MM.1S (cell line): ENCODE results near the gene CHST11.

ENCODE experiments used
- DNase-seq: peaks from one replicate; pipeline ENCODE4 v3.0.0-alpha.2; 2015
- H2AFZ ChIP-seq: fragments of 300-600 bp; sonication (generic); 2 replicates; pipeline ENCODE4 v1.6.0; 2016; ENCODE audit warnings: antibody characterized with exemption, low read length
- H3F3A ChIP-seq: fragments of 300-600 bp; sonication (generic); 2 replicates; pipeline ENCODE4 v1.6.1; 2016; ENCODE audit warnings: mild to moderate bottlenecking, antibody characterized with exemption, low read length, moderate library complexity, mixed read lengths; ENCODE audit not compliant: insufficient read depth
- H3K27ac ChIP-seq: fragments of 300-600 bp; sonication (generic); 2 replicates; pipeline ENCODE4 v1.5.1; 2016; ENCODE audit warnings: mild to moderate bottlenecking, low read length
- H3K27me3 ChIP-seq: fragments of 300-600 bp; sonication (generic); replicated peaks from 2 replicates; pipeline ENCODE4 v1.6.0; 2016; ENCODE audit warnings: low read length; ENCODE audit not compliant: insufficient read depth
- H3K36me3 ChIP-seq: fragments of 300-600 bp; sonication (generic); replicated peaks from 2 replicates; pipeline ENCODE4 v1.6.1; 2016; ENCODE audit warnings: mild to moderate bottlenecking, low read length, mixed read lengths; ENCODE audit not compliant: insufficient read depth
- H3K4me1 ChIP-seq: fragments of 300-600 bp; sonication (generic); 2 replicates; pipeline ENCODE4 v1.6.1; 2016; ENCODE audit warnings: low read length, mixed read lengths
- H3K4me2 ChIP-seq: fragments of 300-600 bp; sonication (generic); 2 replicates; pipeline ENCODE4 v1.6.0; 2016; ENCODE audit warnings: low read depth, low read length
- H3K4me3 ChIP-seq: fragments of 300-600 bp; sonication (generic); 2 replicates; pipeline ENCODE4 v1.5.1; 2016; ENCODE audit warnings: low read length, mixed read lengths
- H3K79me2 ChIP-seq: fragments of 300-600 bp; sonication (generic); 2 replicates; pipeline ENCODE4 v1.6.1; 2016; ENCODE audit warnings: mixed run types, low read length, mixed read lengths
- H3K9ac ChIP-seq: fragments of 300-600 bp; sonication (generic); 2 replicates; pipeline ENCODE4 v1.6.1; 2016; ENCODE audit warnings: low read length, mixed read lengths
- H3K9me2 ChIP-seq: fragments of 300-600 bp; sonication (generic); replicated peaks from 2 replicates; pipeline ENCODE4 v1.6.1; 2016; ENCODE audit warnings: mild to moderate bottlenecking, low read length, mixed read lengths; ENCODE audit not compliant: insufficient read depth
- H3K9me3 ChIP-seq: fragments of 300-600 bp; sonication (generic); replicated peaks from 2 replicates; pipeline ENCODE4 v1.6.1; 2016; ENCODE audit warnings: mild to moderate bottlenecking, low read length, mixed read lengths; ENCODE audit not compliant: insufficient read depth
- H4K20me1 ChIP-seq: fragments of 300-600 bp; sonication (generic); 2 replicates; pipeline ENCODE4 v1.6.1; 2016; ENCODE audit warnings: mild to moderate bottlenecking, low read length, moderate library complexity, mixed read lengths; ENCODE audit not compliant: insufficient read depth
- EZH2 ChIP-seq: fragments of 300-600 bp; sonication (generic); optimal IDR thresholded peaks from 2 replicates; pipeline ENCODE3; 2017; ENCODE audit warnings: low read depth, mild to moderate bottlenecking, antibody characterized with exemption, low read length, mixed read lengths
- EZH2phosphoT487 ChIP-seq: fragments of 300-600 bp; sonication (generic); IDR thresholded peaks from 2 replicates; pipeline ENCODE4 v1.6.1; 2018; ENCODE audit warnings: antibody characterized with exemption, low read length
- TF ChIP-seq, protein P1 (sequence below): fragments of 300-600 bp; sonication (generic); IDR thresholded peaks from 2 replicates; pipeline ENCODE4 v1.5.1; 2016; ENCODE audit warnings: antibody characterized with exemption, low read length, mixed read lengths

The CHST11 gene

DNA sequence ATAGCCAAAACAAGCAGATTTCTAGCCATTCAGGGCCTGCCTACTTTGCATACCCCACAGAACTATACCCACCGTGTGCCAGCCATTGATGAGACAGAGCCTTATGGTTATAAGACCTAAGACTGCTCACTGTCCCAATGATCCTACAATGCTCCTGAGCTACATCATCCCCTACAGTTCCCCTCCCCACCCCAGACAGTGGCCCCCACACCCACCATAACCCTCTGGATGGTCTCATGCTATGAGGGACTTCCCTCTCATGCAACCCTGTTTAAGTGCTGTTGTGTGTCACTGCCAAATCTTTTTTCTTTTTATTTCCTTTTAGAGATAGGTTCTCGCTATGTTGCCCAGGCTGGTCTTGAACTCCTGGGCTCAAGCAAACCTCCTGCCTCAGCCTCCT, 75.9 kb downstream of the CHST11 start:
- Histone ChIP-seq H3K9ac (no peak overlapping the region), H3K27ac (no peak overlapping the region), H3K79me2 (peaks cover 52% of the 10 kb centered on the region), H3K9me3 (no peaks in the 10 kb centered on the region), H3K4me3 (no peak overlapping the region), H3K36me3 (no peaks in the 10 kb centered on the region), H4K20me1 (no peaks in the 10 kb centered on the region), H3K4me1 (peaks cover 12% of the 10 kb centered on the region), H2AFZ (no peak overlapping the region), H3F3A (0 out of 2 replicates have a peak, but pooled peaks cover 4% of the 10 kb centered on the region), H3K27me3 (no peaks in the 10 kb centered on the region), H3K4me2 (no peak overlapping the region), H3K9me2 (no peaks in the 10 kb centered on the region)
- TF ChIP-seq EZH2phosphoT487 (no peak), EZH2 (no peak)
- TF ChIP-seq, protein P1, sequence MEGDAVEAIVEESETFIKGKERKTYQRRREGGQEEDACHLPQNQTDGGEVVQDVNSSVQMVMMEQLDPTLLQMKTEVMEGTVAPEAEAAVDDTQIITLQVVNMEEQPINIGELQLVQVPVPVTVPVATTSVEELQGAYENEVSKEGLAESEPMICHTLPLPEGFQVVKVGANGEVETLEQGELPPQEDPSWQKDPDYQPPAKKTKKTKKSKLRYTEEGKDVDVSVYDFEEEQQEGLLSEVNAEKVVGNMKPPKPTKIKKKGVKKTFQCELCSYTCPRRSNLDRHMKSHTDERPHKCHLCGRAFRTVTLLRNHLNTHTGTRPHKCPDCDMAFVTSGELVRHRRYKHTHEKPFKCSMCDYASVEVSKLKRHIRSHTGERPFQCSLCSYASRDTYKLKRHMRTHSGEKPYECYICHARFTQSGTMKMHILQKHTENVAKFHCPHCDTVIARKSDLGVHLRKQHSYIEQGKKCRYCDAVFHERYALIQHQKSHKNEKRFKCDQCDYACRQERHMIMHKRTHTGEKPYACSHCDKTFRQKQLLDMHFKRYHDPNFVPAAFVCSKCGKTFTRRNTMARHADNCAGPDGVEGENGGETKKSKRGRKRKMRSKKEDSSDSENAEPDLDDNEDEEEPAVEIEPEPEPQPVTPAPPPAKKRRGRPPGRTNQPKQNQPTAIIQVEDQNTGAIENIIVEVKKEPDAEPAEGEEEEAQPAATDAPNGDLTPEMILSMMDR, result no peak
- DNase-seq, result no peak

DNA sequence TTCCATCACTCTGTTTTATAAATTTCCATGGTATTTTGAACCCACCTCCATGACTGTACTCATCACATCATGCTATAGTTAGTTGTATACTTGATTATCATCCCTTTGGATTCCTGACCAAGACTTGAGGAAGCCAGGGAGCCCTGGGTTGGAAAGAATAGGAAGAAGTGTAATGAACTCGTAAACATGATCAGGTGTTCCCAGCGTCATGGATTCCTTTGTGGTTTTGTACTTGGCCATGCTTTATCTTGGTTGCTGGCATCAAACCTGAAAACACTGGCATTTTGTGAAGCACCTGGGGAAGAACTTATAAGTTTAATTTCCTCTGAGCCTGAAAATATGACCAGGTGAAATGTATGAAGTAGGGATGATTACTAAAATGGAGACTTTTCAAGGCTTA, 76.4 kb downstream of the CHST11 start:
- DNase-seq, result no peak
- no peaks in the 10 kb centered on the region for H4K20me1 ChIP-seq
- no peaks in the 10 kb centered on the region for H3K36me3 ChIP-seq
- TF ChIP-seq EZH2 (no peak), EZH2phosphoT487 (no peak)
- TF ChIP-seq, protein P1, result no peak
- no peaks in the 10 kb centered on the region for H3K9me3 ChIP-seq
- H3K9ac ChIP-seq, result no peak overlapping the region
- H3K4me3 ChIP-seq, result no peak overlapping the region
- peaks cover 51% of the 10 kb centered on the region for H3K79me2 ChIP-seq
- no peak overlapping the region for H3K4me2 ChIP-seq
- H3K4me1 ChIP-seq, result peaks cover 12% of the 10 kb centered on the region
- no peaks in the 10 kb centered on the region for H3K27me3 ChIP-seq
- H3F3A ChIP-seq, result 0 out of 2 replicates have a peak, but pooled peaks cover 4% of the 10 kb centered on the region
- H3K27ac ChIP-seq, result no peak overlapping the region
- H3K9me2 ChIP-seq, result no peaks in the 10 kb centered on the region
- H2AFZ ChIP-seq, result no peak overlapping the region

DNA sequence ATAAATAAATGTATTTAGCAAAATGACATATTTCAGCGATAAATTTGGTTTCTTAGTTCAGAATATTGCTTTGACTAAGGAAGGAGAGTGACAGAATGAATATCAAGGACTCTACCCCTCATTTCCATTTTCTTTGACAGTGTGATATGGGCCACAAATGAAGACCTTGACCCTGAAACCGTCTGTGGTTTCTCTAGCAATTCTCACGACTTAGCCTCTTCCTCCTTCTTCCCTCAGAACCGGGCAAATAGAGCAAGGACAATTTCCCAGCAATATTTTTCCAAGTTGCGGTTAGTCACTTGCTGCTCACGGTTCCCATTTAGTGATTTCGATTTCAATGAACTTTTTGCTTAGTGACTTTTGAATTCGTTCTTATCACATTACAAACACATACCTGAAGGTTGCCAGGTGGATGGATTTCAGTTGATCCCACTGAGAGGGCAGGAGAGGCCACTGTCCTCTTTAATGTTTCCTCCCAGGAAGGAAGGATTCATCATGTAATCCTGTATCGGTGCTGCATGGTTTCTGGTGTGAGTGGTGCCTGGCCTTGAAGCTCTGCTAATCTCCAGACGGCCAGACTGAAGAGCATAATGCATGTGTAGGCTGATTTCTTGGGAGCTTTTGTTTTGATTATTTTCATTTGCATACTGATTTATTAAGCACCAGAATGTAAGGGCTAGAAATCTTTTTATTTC, 77.6 kb downstream of the CHST11 start:
- no peak for DNase-seq
- no peak overlapping the region for H3K4me2 ChIP-seq
- H3K4me3 ChIP-seq, result no peak overlapping the region
- 0 out of 2 replicates have a peak, but pooled peaks cover 4% of the 10 kb centered on the region for H3F3A ChIP-seq
- H4K20me1 ChIP-seq, result no peaks in the 10 kb centered on the region
- H3K9me3 ChIP-seq, result no peaks in the 10 kb centered on the region
- H3K9ac ChIP-seq, result no peak overlapping the region
- H3K27me3 ChIP-seq, result no peaks in the 10 kb centered on the region
- no peak overlapping the region for H2AFZ ChIP-seq
- H3K79me2 ChIP-seq, result peaks cover 53% of the 10 kb centered on the region
- peaks cover 12% of the 10 kb centered on the region for H3K4me1 ChIP-seq
- TF ChIP-seq, protein P1, result no peak
- TF ChIP-seq EZH2phosphoT487, result no peak
- TF ChIP-seq EZH2, result no peak
- no peaks in the 10 kb centered on the region for H3K9me2 ChIP-seq
- H3K27ac ChIP-seq, result no peak overlapping the region
- no peaks in the 10 kb centered on the region for H3K36me3 ChIP-seq
